AG04449 (cell line): ENCODE results near the gene PPP1R10.

ENCODE experiments used
- CTCF ChIA-PET: fragments of 350-600 bp; formaldehyde crosslinking; extraction: SDS; loops from one replicate; lab custom pipeline; 2021; ENCODE audit warnings: antibody characterized with exemption; lab: Yijun Ruan, JAX
- POLR2A ChIA-PET: fragments of 400-600, 350-600 bp; formaldehyde crosslinking; extraction: SDS; loops from one replicate; lab custom pipeline; 2020; ENCODE audit warnings: antibody characterized with exemption, inconsistent platforms; lab: Yijun Ruan, JAX
- DNase-seq: peaks from one replicate; pipeline ENCODE4 v3.0.0-alpha.2; 2010; ENCODE audit warnings: low read depth, low spot score
- H3K4me3 ChIP-seq: 2 replicates; pipeline ENCODE4 v1.5.1; 2011; ENCODE audit warnings: low read depth, mild to moderate bottlenecking, control low read depth, low read length
- TF ChIP-seq, protein P1 (sequence below): IDR thresholded peaks from one replicate; pipeline ENCODE4 v1.5.1; 2011; ENCODE audit warnings: mild to moderate bottlenecking, moderate library complexity, low read length, control low read depth, inconsistent platforms; ENCODE audit not compliant: insufficient read depth; ENCODE audit errors: missing control alignments

Gene PPP1R10

DNA sequence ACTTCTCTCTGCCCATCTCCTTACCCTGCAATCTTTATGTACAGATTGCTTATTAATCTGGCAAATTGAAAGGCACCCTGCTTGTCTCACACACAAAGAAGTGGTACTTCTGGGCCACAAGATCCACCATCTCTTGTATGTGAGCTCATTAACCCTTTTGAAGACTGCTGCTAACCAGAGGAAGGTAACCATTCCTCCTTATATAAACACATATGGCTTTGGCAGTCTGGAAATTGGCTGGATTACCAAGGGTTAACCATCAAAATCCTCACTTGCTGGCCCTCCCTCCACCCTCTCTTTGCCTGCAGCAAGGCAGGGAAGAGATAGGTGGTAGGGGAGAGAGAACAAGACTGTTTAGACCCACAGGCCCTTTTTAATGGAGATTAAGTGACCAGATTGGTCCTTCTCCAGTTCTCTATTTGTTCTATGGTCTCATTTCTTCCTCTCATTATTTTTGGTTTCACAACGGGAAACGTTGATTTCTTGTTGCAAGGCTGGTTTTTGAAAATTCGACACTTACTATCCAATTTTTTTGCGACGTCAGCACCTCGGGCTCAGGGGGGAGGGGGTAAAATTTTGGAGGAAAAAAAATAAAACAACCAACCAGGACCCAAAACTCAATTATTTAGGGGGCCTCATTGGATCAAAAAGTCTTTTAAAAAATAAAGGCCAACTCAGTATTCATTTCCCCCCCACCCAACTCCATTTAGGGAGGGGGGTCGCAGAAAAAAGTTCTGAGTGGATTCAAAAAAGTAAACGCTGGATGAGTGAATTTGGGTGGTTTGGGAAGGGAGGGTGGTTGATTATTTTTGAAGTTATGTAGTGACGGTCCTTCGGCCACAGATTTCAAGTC lies 859 bp downstream of the PPP1R10 start:
- no peak for DNase-seq
- peak overlapping the region; percentile 99 for H3K4me3 ChIP-seq
- TF ChIP-seq, protein P1, sequence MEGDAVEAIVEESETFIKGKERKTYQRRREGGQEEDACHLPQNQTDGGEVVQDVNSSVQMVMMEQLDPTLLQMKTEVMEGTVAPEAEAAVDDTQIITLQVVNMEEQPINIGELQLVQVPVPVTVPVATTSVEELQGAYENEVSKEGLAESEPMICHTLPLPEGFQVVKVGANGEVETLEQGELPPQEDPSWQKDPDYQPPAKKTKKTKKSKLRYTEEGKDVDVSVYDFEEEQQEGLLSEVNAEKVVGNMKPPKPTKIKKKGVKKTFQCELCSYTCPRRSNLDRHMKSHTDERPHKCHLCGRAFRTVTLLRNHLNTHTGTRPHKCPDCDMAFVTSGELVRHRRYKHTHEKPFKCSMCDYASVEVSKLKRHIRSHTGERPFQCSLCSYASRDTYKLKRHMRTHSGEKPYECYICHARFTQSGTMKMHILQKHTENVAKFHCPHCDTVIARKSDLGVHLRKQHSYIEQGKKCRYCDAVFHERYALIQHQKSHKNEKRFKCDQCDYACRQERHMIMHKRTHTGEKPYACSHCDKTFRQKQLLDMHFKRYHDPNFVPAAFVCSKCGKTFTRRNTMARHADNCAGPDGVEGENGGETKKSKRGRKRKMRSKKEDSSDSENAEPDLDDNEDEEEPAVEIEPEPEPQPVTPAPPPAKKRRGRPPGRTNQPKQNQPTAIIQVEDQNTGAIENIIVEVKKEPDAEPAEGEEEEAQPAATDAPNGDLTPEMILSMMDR: no peak
- ChIA-PET POLR2A (interaction anchor here (1.7 kb wide), 1 partner anchor 106 kb away, joined by 6 read pairs; no protein-coding TSS in a partner anchor), CTCF (interaction anchor here (4.1 kb wide), 1 partner anchor 18 kb away, joined by 28 read pairs; no protein-coding TSS in a partner anchor)

DNA sequence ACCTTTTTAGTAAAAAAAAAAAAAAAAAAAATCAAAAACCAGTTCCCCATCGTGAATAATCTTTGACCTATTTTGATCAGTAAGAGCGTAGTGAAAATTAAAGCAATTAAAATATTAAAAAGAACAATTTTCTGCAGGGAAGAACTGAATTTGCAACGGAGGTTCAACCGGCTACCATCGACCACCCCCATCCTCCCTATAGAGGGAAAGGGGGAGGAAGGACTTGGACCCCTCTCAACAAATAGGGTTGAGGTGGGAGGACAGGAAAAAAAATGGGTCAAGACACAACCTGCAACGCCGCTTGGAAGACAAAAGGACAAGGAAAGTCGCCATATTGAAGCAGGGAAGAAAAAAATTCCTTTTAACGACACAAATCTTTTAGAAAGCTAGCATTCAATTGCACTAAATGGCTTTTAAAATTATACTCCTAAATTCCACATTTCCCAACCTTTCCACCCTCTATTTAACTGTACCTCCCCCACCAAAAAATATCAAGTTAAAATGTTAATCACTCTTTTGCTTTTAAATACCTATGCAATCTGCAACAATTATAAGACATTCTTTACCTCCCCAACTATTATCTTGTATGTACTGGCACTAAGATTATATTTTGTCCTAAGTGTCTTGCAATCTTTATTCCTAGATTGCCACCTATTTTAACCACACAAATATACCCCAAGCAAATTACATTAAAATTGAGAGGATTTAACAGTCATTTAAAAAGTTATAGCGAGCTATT lies 1.7 kb downstream of the PPP1R10 start:
- DNase-seq: no peak
- TF ChIP-seq, protein P1: no peak
- CTCF ChIA-PET: interaction anchor here (0.5 to 4.1 kb wide), 4 partner anchors 11 to 57 kb away, joined by 3 to 28 read pairs (median 5); no protein-coding TSS in a partner anchor

DNA sequence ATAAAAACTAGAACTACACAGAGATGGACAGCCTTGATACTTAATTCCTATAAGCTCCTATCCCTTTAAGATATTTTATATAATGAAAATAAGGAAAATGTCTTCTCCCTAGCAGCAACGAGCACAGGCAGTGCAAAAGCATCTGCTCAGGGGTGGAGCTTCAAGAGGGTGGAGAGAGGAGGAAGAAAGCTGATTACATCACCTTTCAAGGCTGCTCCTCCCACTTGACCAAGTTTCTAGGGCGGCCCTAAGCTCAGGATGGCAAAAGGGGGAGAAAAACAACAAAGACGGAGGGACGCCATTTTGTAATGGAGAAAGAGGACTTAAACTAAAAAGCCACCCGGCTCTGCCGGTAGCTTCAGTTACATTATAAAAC lies 2.2 kb downstream of the PPP1R10 start:
- peak; percentile 87 for DNase-seq
- TF ChIP-seq, protein P1: no peak
- peak overlapping the region; percentile 99 for H3K4me3 ChIP-seq
- ChIA-PET POLR2A (interaction anchor here (0.6 to 2.4 kb wide), 11 partner anchors 8 to 140 kb away, joined by 3 to 6 read pairs (median 4); no protein-coding TSS in a partner anchor), CTCF (interaction anchor here (0.5 to 4.1 kb wide), 4 partner anchors 10 to 57 kb away, joined by 3 to 28 read pairs (median 5); no protein-coding TSS in a partner anchor)

More for the DNA sequence above, 1.7 kb downstream of the PPP1R10 start:
- peak overlapping the region; percentile 99 for H3K4me3 ChIP-seq
- POLR2A ChIA-PET: interaction anchor here (0.6 to 2.4 kb wide), 11 partner anchors 8 to 139 kb away, joined by 3 to 6 read pairs (median 4); no protein-coding TSS in a partner anchor

DNA sequence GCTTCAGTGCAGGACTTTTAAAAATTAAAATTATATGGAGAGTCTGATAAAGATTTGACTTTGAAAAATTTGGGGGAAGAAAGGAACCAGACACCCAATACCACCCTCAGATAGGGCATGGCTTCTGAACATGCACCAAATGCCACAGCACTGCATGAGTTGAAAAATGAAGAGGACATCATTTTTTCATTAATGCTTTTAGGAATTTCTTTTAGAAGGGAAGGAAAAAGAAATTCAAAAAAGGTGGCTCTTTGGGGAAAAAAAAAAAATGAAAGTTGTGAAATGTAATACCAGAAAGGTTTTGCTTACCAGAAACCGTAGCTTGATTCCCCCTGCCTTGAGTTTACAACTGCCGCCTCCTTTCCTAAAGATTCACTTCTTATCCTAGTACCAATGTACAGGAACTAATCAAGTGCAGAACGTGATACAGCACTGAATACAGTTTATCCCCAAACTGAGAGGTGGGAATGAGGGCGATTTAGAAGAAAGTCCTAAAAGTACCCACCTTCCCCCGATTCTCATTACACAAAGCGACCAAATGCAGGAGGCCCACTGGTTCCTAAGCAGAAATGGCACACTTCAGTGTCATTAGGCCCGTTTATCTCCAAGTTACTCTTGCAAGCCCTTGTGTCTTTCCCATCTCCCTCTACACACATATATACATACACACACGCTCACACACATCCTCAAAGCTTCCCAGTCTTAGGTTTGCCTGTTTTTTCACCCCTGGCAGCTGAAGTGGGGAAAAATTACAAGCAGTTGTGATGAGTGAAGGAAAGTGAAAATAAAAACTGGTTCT lies 2.8 kb downstream of the PPP1R10 start:
- ChIA-PET POLR2A (interaction anchor here (0.6 to 3.0 kb wide), 15 partner anchors 10 to 270 kb away, joined by 3 to 20 read pairs (median 4); no protein-coding TSS in a partner anchor), CTCF (interaction anchor here (0.5 to 4.1 kb wide), 5 partner anchors 10 to 108 kb away, joined by 3 to 28 read pairs (median 3); no protein-coding TSS in a partner anchor)
- peak overlapping the region; percentile 53 for H3K4me3 ChIP-seq
- TF ChIP-seq, protein P1: no peak
- DNase-seq: no peak

DNA sequence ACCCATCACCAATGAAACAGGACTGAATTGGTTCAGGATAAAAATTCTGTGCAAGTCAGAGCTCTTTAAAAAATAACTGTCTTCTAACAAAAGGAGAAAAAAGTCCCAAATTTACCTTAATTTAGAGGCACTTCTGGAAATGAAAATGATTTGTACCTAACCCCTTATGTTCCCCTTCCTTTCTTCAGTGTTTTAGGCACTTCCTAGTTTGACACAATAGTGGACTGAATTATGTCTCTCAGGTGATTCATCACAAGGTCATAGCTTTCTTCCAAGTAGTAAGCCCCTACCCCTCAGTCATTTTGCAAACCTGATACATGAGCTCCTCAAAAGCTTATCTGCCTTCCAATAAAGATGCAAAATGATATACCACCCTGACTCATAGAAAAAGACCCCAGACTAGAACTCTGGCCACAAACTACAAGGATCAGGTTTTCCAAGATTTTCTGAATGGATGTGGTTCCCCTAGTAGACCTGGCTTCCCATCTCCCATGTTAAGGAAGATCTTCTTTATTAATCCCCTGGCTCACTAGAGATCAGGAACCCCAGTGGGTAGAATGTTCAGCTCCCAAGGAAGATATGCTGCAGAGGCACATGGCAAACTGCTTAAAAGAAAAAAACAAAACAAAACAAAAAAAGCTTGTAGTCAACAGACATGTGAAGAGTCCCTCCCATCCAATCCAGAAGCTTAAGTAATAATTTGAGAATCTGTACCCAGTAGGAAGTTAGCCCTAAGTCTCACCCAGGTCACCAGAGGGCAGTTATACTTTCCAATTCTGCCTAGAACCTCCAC lies 3.6 kb downstream of the PPP1R10 start:
- TF ChIP-seq, protein P1: no peak
- ChIA-PET CTCF (interaction anchor here (1.1 to 4.1 kb wide), 8 partner anchors 9 to 133 kb away, joined by 3 to 28 read pairs (median 6); no protein-coding TSS in a partner anchor), POLR2A (interaction anchor here (1.0 to 3.0 kb wide), 10 partner anchors 9 to 139 kb away, joined by 3 to 20 read pairs (median 4); partner anchors contain the start of gene C6orf136)
- no peak overlapping the region for H3K4me3 ChIP-seq
- DNase-seq: no peak
